ENCODE measurements around the gene TREH. TPM values are rescaled to one million over a fixed set of nuclear protein-coding genes. Genes with fewer than 3 reads are reported as not detected.

TREH gene
- total RNA-seq, 1 experiment from 2014 or later = not detected

DNA sequence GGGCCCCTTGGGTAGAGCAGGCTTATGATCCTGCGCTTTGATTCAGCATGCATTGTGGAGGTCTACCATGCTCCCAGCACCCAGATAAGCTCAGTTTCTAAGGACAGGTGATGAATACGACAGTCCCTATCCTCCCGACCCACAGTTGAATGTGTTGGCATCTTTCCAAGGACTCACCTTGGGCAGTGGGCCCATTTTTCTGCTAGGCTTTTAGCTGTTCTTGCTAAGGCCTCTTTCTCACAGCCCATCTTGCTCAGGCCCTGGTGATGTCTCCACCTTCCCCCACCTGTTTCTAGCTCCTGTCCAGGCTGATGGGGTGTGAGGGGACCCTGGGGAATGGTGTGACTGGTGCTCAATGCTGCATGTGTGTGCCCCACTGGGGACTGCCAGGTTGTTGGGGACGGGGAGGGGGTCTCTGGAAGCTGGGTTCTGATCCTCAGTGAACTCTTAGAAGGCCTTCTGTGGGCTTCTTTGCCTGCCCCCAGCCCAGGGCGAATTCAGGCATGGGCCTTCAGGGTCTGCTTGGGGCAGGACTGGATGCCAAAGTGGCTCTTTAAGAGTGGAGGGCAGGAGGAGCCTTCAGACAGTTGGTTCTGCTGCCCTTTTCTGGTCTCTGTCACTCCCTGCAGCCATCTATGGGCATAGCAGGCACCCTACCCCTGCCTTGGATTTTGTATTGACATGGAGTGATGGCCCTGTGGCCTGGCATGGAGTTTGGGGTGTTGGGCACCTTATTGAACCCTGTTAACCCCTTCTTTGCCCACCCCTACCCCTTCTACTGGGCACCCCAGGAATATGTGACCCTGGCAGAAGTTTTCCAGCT lies 38.9 kb downstream of the TREH start:
- Histone ChIP-seq H3K4me1 (ENCODE audit: insufficient read depth, low read length) (peaks cover 5% of the 10 kb centered on the region; the same call in 1 of the 2 replicates), H4K5ac (ENCODE audit: insufficient read length, low read depth, low read length) (no peak overlapping the region), H3K27me3 (ENCODE audit: insufficient read depth, low read length) (no peaks in the 10 kb centered on the region), H3K4ac (ENCODE audit: low read depth, low read length) (no peak overlapping the region), H3K18ac (ENCODE audit: insufficient read length, low read depth, low read length) (no peak overlapping the region), H2BK20ac (ENCODE audit: low read depth, low read length, poor library complexity, severe bottlenecking) (no peak overlapping the region), H4K8ac (replicated peaks; ENCODE audit: insufficient read length, low read depth, low read length) (no peak overlapping the region), H4K20me1 (ENCODE audit: control insufficient read depth, insufficient read depth, insufficient read length) (no peaks in the 10 kb centered on the region), H3K27ac (ENCODE audit: insufficient read length, low read depth, low read length) (no peak overlapping the region), H3K9ac (ENCODE audit: extremely low read depth, insufficient read length, low read length) (no peak overlapping the region), H4K91ac (ENCODE audit: insufficient read length, low read depth, low read length) (no peak overlapping the region), H2BK12ac (ENCODE audit: insufficient read length, low read depth, low read length) (no peak overlapping the region), H2AFZ (ENCODE audit: low read length) (no peak overlapping the region), H3K4me2 (ENCODE audit: insufficient read depth, insufficient read length, low read length) (no peak overlapping the region), H3K14ac (ENCODE audit: insufficient read depth, low read length) (no peak overlapping the region), H3K79me1 (ENCODE audit: insufficient read depth, low read depth, low read length, poor library complexity, severe bottlenecking) (no peaks in the 10 kb centered on the region), H3K9me3 (ENCODE audit: control insufficient read depth, low read depth, low read length) (no peaks in the 10 kb centered on the region), H2BK15ac (ENCODE audit: low read depth, low read length) (no peak overlapping the region), H3K23me2 (ENCODE audit: insufficient read length, low read depth, low read length, poor library complexity, severe bottlenecking) (no peaks in the 10 kb centered on the region), H3K79me2 (ENCODE audit: insufficient read depth, low read length) (no peaks in the 10 kb centered on the region), H3K56ac (ENCODE audit: insufficient read length, low read depth, low read length) (no peak overlapping the region), H2BK5ac (ENCODE audit: insufficient read length, low read length) (no peak overlapping the region), H3T11ph (ENCODE audit: low read length) (no peak overlapping the region), H3K23ac (ENCODE audit: insufficient read length, low read depth, low read length) (no peak overlapping the region), H2BK120ac (ENCODE audit: low read depth, low read length, poor library complexity, severe bottlenecking) (no peak overlapping the region), H2AK5ac (ENCODE audit: insufficient read length, low read length) (no peak overlapping the region)
- no peak for DNase-seq
- Mint-ChIP-seq H3K27me3 (ENCODE audit: low read depth) (no peaks in the 10 kb centered on the region), H3K4me3 (no peak overlapping the region), H3K9me3 (no peaks in the 10 kb centered on the region), H3K4me1 (peaks cover 9 to 14% of the 10 kb centered on the region in 2 experiments), H3K36me3 (ENCODE audit: insufficient read depth in 1 of 3, low read depth in 3 of 3) (peaks cover 35 to 76% (median 72%) of the 10 kb centered on the region in 3 experiments), H3K27ac (no peak overlapping the region)
- peak; percentile 23; the same call in 1 of the 3 replicates for TF ChIP-seq CTCF (conservative IDR thresholded peaks at IDR 0.05)
- no CpG with 5 or more reads among the region's 5 CpGs for WGBS (ENCODE audit: extremely low coverage, insufficient read length, low lambda C conversion rate)

Measured in H9 (cell line).